ENCODE results near the gene JAG2.

DNA sequence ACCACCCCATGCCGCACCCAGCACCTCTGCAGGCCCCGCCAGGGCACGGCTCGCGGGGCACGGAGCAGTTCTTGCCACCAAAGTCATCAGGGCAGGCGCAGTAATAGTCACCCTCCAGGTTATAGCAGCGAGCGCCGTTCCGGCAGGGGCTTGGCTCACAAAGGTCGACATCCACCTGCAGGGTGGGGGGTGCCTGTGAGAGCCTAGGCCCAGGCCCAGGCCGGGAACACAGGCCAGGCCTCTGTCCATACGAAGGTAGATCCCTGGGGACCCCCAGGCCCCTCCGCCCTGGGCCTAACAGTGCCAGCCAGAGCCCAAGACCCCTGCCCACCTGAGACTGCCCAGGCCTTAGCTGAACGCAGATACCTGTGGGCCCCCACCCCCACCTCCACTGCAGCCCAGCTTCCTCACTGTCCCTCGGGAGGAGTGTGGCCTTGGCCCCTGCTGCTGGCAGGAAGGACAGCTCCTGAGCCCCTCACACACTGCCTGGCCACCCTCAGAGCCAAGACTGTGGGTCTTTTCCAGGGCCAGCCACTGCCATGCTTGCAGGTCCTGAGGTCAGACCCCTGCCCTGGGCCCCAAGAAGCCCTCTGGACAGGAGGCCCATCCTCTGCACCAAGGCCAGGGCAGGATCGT is 19.3 kb downstream of the JAG2 start:
- TF ChIP-seq, protein P1, sequence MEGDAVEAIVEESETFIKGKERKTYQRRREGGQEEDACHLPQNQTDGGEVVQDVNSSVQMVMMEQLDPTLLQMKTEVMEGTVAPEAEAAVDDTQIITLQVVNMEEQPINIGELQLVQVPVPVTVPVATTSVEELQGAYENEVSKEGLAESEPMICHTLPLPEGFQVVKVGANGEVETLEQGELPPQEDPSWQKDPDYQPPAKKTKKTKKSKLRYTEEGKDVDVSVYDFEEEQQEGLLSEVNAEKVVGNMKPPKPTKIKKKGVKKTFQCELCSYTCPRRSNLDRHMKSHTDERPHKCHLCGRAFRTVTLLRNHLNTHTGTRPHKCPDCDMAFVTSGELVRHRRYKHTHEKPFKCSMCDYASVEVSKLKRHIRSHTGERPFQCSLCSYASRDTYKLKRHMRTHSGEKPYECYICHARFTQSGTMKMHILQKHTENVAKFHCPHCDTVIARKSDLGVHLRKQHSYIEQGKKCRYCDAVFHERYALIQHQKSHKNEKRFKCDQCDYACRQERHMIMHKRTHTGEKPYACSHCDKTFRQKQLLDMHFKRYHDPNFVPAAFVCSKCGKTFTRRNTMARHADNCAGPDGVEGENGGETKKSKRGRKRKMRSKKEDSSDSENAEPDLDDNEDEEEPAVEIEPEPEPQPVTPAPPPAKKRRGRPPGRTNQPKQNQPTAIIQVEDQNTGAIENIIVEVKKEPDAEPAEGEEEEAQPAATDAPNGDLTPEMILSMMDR (IDR thresholded peaks at IDR 0.05; ENCODE audit: insufficient read depth, low read length, poor library complexity, severe bottlenecking) = no peak
- no peak for TF ChIP-seq EZH2phosphoT487 (conservative IDR thresholded peaks at IDR 0.05; ENCODE audit: low read length)
